ENCODE measurements around the gene RDX. TPM values are rescaled to one million over a fixed set of nuclear protein-coding genes. Genes with fewer than 3 reads are reported as not detected.

Gene RDX
- total and polyA plus RNA-seq, 2 of the 13 experiments (the other 11 are each of a cell fraction or from before 2014, with no cell fraction given), result 20.7 to 63.1 TPM

DNA sequence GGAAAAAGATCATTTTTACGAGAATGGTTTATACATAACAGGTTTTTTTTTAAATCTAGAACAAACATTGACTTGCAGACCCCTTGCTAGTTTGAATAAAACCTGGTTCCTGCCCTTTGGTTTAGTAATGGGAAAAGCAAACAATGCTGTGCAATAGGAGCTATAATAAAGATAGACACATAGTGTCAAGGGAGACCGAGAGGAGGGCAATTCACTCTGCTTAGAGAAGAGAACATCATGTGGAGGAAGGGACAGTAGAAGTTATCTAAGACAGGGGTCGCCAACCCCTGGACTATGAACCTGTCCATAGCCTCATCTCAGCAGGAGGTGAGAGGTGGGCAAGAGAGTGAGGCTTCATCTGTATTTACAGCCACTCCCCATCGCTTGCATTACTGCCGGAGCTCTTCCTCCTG lies 7.0 kb upstream of the RDX start (continued):
- TF ChIP-seq, protein P1, sequence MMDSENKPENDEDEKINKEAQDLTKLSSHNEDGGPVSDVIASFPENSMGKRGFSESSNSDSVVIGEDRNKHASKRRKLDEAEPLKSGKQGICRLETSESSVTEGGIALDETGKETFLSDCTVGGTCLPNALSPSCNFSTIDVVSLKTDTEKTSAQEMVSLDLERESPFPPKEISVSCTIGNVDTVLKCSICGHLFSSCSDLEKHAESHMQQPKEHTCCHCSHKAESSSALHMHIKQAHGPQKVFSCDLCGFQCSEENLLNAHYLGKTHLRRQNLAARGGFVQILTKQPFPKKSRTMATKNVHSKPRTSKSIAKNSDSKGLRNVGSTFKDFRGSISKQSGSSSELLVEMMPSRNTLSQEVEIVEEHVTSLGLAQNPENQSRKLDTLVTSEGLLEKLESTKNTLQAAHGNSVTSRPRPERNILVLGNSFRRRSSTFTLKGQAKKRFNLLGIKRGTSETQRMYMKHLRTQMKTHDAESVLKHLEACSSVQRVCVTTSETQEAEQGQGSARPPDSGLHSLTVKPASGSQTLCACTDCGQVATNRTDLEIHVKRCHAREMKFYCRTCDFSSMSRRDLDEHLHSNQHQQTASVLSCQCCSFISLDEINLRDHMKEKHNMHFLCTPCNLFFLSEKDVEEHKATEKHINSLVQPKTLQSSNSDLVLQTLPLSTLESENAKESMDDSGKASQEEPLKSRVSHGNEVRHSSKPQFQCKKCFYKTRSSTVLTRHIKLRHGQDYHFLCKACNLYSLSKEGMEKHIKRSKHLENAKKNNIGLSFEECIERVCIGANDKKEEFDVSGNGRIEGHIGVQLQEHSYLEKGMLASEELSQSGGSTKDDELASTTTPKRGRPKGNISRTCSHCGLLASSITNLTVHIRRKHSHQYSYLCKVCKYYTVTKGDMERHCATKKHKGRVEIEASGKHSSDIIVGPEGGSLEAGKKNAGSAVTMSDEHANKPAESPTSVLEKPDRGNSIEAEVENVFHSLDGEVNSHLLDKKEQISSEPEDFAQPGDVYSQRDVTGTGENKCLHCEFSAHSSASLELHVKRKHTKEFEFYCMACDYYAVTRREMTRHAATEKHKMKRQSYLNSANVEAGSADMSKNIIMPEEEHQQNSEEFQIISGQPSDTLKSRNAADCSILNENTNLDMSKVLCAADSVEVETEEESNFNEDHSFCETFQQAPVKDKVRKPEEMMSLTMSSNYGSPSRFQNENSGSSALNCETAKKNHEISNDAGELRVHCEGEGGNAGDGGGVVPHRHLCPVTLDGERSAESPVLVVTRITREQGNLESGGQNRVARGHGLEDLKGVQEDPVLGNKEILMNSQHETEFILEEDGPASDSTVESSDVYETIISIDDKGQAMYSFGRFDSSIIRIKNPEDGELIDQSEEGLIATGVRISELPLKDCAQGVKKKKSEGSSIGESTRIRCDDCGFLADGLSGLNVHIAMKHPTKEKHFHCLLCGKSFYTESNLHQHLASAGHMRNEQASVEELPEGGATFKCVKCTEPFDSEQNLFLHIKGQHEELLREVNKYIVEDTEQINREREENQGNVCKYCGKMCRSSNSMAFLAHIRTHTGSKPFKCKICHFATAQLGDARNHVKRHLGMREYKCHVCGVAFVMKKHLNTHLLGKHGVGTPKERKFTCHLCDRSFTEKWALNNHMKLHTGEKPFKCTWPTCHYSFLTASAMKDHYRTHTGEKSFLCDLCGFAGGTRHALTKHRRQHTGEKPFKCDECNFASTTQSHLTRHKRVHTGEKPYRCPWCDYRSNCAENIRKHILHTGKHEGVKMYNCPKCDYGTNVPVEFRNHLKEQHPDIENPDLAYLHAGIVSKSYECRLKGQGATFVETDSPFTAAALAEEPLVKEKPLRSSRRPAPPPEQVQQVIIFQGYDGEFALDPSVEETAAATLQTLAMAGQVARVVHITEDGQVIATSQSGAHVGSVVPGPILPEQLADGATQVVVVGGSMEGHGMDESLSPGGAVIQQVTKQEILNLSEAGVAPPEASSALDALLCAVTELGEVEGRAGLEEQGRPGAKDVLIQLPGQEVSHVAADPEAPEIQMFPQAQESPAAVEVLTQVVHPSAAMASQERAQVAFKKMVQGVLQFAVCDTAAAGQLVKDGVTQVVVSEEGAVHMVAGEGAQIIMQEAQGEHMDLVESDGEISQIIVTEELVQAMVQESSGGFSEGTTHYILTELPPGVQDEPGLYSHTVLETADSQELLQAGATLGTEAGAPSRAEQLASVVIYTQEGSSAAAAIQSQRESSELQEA (CRISPR knock-in tag; IDR thresholded peaks at IDR 0.05; ENCODE audit: not compliant biosample characterization), result no peak
- TF ChIP-seq ZNF382 (CRISPR knock-in tag; IDR thresholded peaks at IDR 0.05; ENCODE audit: borderline replicate concordance) (no peak), ZNF24 (IDR thresholded peaks at IDR 0.05) (no peak), ZNF317 (CRISPR knock-in tag; IDR thresholded peaks at IDR 0.05) (no peak), ATF1 (CRISPR knock-in tag; IDR thresholded peaks at IDR 0.05) (no peak), ZNF326 (CRISPR knock-in tag; IDR thresholded peaks at IDR 0.05; ENCODE audit: borderline replicate concordance) (no peak), NCOA1 (CRISPR knock-in tag; IDR thresholded peaks at IDR 0.05) (no peak), SP5 (CRISPR knock-in tag; IDR thresholded peaks at IDR 0.05; ENCODE audit: borderline replicate concordance, low read depth) (no peak), ZNF441 (CRISPR knock-in tag; IDR thresholded peaks at IDR 0.05; ENCODE audit: borderline replicate concordance) (no peak), EP300 (IDR thresholded peaks at IDR 0.05; ENCODE audit: low read depth in 2 of 2, low read length in 2 of 2) (0 out of 4 replicates have a peak, but pooled peaks of 1 of the 2 experiments have one; percentile 30), EP300 (CRISPR knock-in tag; IDR thresholded peaks at IDR 0.05; ENCODE audit: borderline replicate concordance) (no peak), ZNF607 (CRISPR knock-in tag; IDR thresholded peaks at IDR 0.05; ENCODE audit: borderline replicate concordance) (no peak), ZNF564 (CRISPR knock-in tag; IDR thresholded peaks at IDR 0.05) (no peak), ZNF33A (CRISPR knock-in tag; IDR thresholded peaks at IDR 0.05; ENCODE audit: borderline replicate concordance) (no peak), HNF4G (IDR thresholded peaks at IDR 0.05; ENCODE audit: borderline replicate concordance, low read depth, low read length) (peak; percentile 28; the same call in 1 of the 2 replicates), HNF4G (CRISPR knock-in tag; IDR thresholded peaks at IDR 0.05; ENCODE audit: borderline replicate concordance, low read depth) (no peak), PAWR (CRISPR knock-in tag; IDR thresholded peaks at IDR 0.05; ENCODE audit: borderline replicate concordance) (no peak)
- TF ChIP-seq, protein P2, sequence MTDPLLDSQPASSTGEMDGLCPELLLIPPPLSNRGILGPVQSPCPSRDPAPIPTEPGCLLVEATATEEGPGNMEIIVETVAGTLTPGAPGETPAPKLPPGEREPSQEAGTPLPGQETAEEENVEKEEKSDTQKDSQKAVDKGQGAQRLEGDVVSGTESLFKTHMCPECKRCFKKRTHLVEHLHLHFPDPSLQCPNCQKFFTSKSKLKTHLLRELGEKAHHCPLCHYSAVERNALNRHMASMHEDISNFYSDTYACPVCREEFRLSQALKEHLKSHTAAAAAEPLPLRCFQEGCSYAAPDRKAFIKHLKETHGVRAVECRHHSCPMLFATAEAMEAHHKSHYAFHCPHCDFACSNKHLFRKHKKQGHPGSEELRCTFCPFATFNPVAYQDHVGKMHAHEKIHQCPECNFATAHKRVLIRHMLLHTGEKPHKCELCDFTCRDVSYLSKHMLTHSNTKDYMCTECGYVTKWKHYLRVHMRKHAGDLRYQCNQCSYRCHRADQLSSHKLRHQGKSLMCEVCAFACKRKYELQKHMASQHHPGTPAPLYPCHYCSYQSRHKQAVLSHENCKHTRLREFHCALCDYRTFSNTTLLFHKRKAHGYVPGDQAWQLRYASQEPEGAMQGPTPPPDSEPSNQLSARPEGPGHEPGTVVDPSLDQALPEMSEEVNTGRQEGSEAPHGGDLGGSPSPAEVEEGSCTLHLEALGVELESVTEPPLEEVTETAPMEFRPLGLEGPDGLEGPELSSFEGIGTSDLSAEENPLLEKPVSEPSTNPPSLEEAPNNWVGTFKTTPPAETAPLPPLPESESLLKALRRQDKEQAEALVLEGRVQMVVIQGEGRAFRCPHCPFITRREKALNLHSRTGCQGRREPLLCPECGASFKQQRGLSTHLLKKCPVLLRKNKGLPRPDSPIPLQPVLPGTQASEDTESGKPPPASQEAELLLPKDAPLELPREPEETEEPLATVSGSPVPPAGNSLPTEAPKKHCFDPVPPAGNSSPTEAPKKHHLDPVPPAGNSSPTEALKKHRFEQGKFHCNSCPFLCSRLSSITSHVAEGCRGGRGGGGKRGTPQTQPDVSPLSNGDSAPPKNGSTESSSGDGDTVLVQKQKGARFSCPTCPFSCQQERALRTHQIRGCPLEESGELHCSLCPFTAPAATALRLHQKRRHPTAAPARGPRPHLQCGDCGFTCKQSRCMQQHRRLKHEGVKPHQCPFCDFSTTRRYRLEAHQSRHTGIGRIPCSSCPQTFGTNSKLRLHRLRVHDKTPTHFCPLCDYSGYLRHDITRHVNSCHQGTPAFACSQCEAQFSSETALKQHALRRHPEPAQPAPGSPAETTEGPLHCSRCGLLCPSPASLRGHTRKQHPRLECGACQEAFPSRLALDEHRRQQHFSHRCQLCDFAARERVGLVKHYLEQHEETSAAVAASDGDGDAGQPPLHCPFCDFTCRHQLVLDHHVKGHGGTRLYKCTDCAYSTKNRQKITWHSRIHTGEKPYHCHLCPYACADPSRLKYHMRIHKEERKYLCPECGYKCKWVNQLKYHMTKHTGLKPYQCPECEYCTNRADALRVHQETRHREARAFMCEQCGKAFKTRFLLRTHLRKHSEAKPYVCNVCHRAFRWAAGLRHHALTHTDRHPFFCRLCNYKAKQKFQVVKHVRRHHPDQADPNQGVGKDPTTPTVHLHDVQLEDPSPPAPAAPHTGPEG (CRISPR knock-in tag; IDR thresholded peaks at IDR 0.05), result no peak

Measured in HepG2 (cell line).